Measurements from ENCODE around the gene TTC9C. TPM values are rescaled to one million over a fixed set of nuclear protein-coding genes. Genes with fewer than 3 reads are reported as not detected.

Gene TTC9C
- total RNA-seq, 1 experiment from 2014 or later, result 66.8 TPM

- CTCF ChIA-PET, result no interaction called here
Observed at GRCh38 chr11:62716206-62716605, 12.1 kb upstream of the TTC9C start.

GRCh38 chr11:62716816-62717215, 11.5 kb upstream of the TTC9C start:
- TF ChIP-seq CTCF (conservative IDR thresholded peaks at IDR 0.05; ENCODE audit: low read depth, low read length) (no peak), EZH2 (IDR thresholded peaks at IDR 0.05; ENCODE audit: borderline replicate concordance, low read depth, low read length, poor library complexity, severe bottlenecking) (no peak)
- Histone ChIP-seq H3K4me1 (ENCODE audit: insufficient read depth, low read length, poor library complexity, severe bottlenecking) (peaks cover 4% of the 10 kb centered on the region), H3K27ac (ENCODE audit: low read depth, low read length, poor library complexity, severe bottlenecking) (peak overlapping the region; percentile 2), H3K4me3 (ENCODE audit: low read depth, low read length, poor library complexity, severe bottlenecking) (no peak overlapping the region), H3K9me3 (ENCODE audit: low read depth, low read length, poor library complexity, severe bottlenecking) (no peaks in the 10 kb centered on the region), H3K36me3 (ENCODE audit: insufficient read depth, low read length, poor library complexity, severe bottlenecking) (peaks cover 96% of the 10 kb centered on the region), H3K27me3 (replicated peaks; ENCODE audit: insufficient read depth, low read depth, low read length, poor library complexity) (no peaks in the 10 kb centered on the region)
- CTCF ChIA-PET, result no interaction called here
- no TSS peak for BruUV-seq (replicated peaks)
- no peak for DNase-seq (ENCODE audit: low spot score)
- POLR2A ChIA-PET (ENCODE audit: low non-redundant PET), result interaction anchor here (0.6 to 0.7 kb wide), 2 partner anchors 44 to 139 kb away, joined by 6 to 8 read pairs; no protein-coding TSS in a partner anchor
- intact Hi-C loops (cut with micrococcal nuclease; ENCODE audit: unreplicated experiment), result no loop called here

More at GRCh38 chr11:62716206-62716605, 12.1 kb upstream of the TTC9C start:
- Histone ChIP-seq H3K27me3 (replicated peaks; ENCODE audit: insufficient read depth, low read depth, low read length, poor library complexity) (no peaks in the 10 kb centered on the region), H3K9me3 (ENCODE audit: low read depth, low read length, poor library complexity, severe bottlenecking) (no peaks in the 10 kb centered on the region), H3K36me3 (ENCODE audit: insufficient read depth, low read length, poor library complexity, severe bottlenecking) (peaks cover 96% of the 10 kb centered on the region), H3K27ac (ENCODE audit: low read depth, low read length, poor library complexity, severe bottlenecking) (peak overlapping the region; percentile 2), H3K4me3 (ENCODE audit: low read depth, low read length, poor library complexity, severe bottlenecking) (no peak overlapping the region), H3K4me1 (ENCODE audit: insufficient read depth, low read length, poor library complexity, severe bottlenecking) (peaks cover 4% of the 10 kb centered on the region)
- DNase-seq (ENCODE audit: low spot score), result no peak
- no TSS peak for BruUV-seq (replicated peaks)
- intact Hi-C loops (cut with micrococcal nuclease; ENCODE audit: unreplicated experiment), result no loop called here
- POLR2A ChIA-PET (ENCODE audit: low non-redundant PET), result interaction anchor here (0.6 kb wide), 1 partner anchor 139 kb away, joined by 8 read pairs; no protein-coding TSS in a partner anchor
- no peak for TF ChIP-seq CTCF (conservative IDR thresholded peaks at IDR 0.05; ENCODE audit: low read depth, low read length)
- TF ChIP-seq EZH2 (IDR thresholded peaks at IDR 0.05; ENCODE audit: borderline replicate concordance, low read depth, low read length, poor library complexity, severe bottlenecking), result no peak

- peak; percentile 57 for DNase-seq (ENCODE audit: low spot score)
- H3K27me3 ChIP-seq (replicated peaks; ENCODE audit: insufficient read depth, low read depth, low read length, poor library complexity), result no peaks in the 10 kb centered on the region
- no TSS peak for BruUV-seq (replicated peaks)
- intact Hi-C loops (cut with micrococcal nuclease; ENCODE audit: unreplicated experiment), result no loop called here
- H3K4me3 ChIP-seq (ENCODE audit: low read depth, low read length, poor library complexity, severe bottlenecking), result no peak overlapping the region
- CTCF ChIA-PET, result no interaction called here
- H3K36me3 ChIP-seq (ENCODE audit: insufficient read depth, low read length, poor library complexity, severe bottlenecking), result peaks cover 97% of the 10 kb centered on the region
- no peaks in the 10 kb centered on the region for H3K9me3 ChIP-seq (ENCODE audit: low read depth, low read length, poor library complexity, severe bottlenecking)
- POLR2A ChIA-PET (ENCODE audit: low non-redundant PET), result interaction anchor here (0.7 kb wide), 1 partner anchor 8 kb away, joined by 3 read pairs; the partner anchor contains the start of gene HNRNPUL2
- no peak overlapping the region for H3K27ac ChIP-seq (ENCODE audit: low read depth, low read length, poor library complexity, severe bottlenecking)
- H3K4me1 ChIP-seq (ENCODE audit: insufficient read depth, low read length, poor library complexity, severe bottlenecking), result peaks cover 4% of the 10 kb centered on the region
- no peak for TF ChIP-seq CTCF (conservative IDR thresholded peaks at IDR 0.05; ENCODE audit: low read depth, low read length)
- TF ChIP-seq EZH2 (IDR thresholded peaks at IDR 0.05; ENCODE audit: borderline replicate concordance, low read depth, low read length, poor library complexity, severe bottlenecking), result no peak
Observed at GRCh38 chr11:62719302-62719978, 8.8 kb upstream of the TTC9C start.

All from A673 (cell line).